Mesendoderm (in vitro differentiated cells): Measurements from ENCODE around the gene KIF6.

ENCODE experiments used
- DNase-seq: peaks from one replicate; pipeline ENCODE4 v3.0.0; 2013
- H2AK5ac ChIP-seq: 2 replicates; pipeline ENCODE4 v1.6.1; 2013; ENCODE audit warnings: low read length, inconsistent platforms
- H2BK120ac ChIP-seq: 2 replicates; pipeline ENCODE4 v1.6.1; 2013; ENCODE audit warnings: low read depth, mild to moderate bottlenecking, low read length, moderate library complexity, mixed read lengths
- H2BK15ac ChIP-seq: replicated peaks from 2 replicates; pipeline ENCODE4 v1.6.1; 2013; ENCODE audit warnings: low read depth, mild to moderate bottlenecking, moderate library complexity
- H2BK5ac ChIP-seq: 2 replicates; pipeline ENCODE4 v1.6.1; 2013; ENCODE audit warnings: low read length, inconsistent platforms
- H3K18ac ChIP-seq: 2 replicates; pipeline ENCODE4 v1.6.1; 2013; ENCODE audit warnings: mild to moderate bottlenecking, low read length, mixed read lengths
- H3K23ac ChIP-seq: one replicate; pipeline ENCODE4 v1.6.1; 2013; ENCODE audit warnings: low read length
- H3K27ac ChIP-seq: 2 replicates; pipeline ENCODE4 v1.5.1; 2013; ENCODE audit warnings: low read depth, mild to moderate bottlenecking, inconsistent platforms, low read length, moderate library complexity
- H3K27me3 ChIP-seq: 2 replicates; pipeline ENCODE4 v1.6.1; 2013; ENCODE audit warnings: low read length, control low read depth, mild to moderate bottlenecking, inconsistent platforms; ENCODE audit not compliant: insufficient read depth, poor library complexity
- H3K36me3 ChIP-seq: 2 replicates; pipeline ENCODE4 v1.6.1; 2013; ENCODE audit warnings: low read length, inconsistent platforms; ENCODE audit not compliant: control insufficient read depth, insufficient read depth
- H3K4ac ChIP-seq: one replicate; pipeline ENCODE4 v1.6.1; 2013; ENCODE audit warnings: low read depth, mild to moderate bottlenecking, low read length, moderate library complexity
- H3K4me1 ChIP-seq: 2 replicates; pipeline ENCODE4 v1.6.1; 2013; ENCODE audit warnings: low read depth, low read length, inconsistent platforms; ENCODE audit not compliant: control insufficient read depth
- H3K4me2 ChIP-seq: 2 replicates; pipeline ENCODE4 v1.6.1; 2013; ENCODE audit warnings: low read length
- H3K4me3 ChIP-seq: 2 replicates; pipeline ENCODE4 v1.5.1; 2013; ENCODE audit warnings: mild to moderate bottlenecking, low read length
- H3K56ac ChIP-seq: one replicate; pipeline ENCODE4 v1.6.1; 2013; ENCODE audit warnings: low read length
- H3K79me1 ChIP-seq: 2 replicates; pipeline ENCODE4 v1.6.1; 2013; ENCODE audit warnings: low read length, inconsistent platforms
- H3K79me2 ChIP-seq: 2 replicates; pipeline ENCODE4 v1.6.1; 2013; ENCODE audit warnings: mild to moderate bottlenecking, low read length; ENCODE audit not compliant: control insufficient read depth, insufficient read depth
- H3K9ac ChIP-seq: 2 replicates; pipeline ENCODE4 v1.6.1; 2013; ENCODE audit warnings: low read length, inconsistent platforms
- H4K5ac ChIP-seq: one replicate; pipeline ENCODE4 v1.6.1; 2013; ENCODE audit warnings: low read length
- H4K8ac ChIP-seq: one replicate; pipeline ENCODE4 v1.6.1; 2013; ENCODE audit warnings: low read depth, mild to moderate bottlenecking, control low read depth, low read length, moderate library complexity
- WGBS: extraction: QIAGEN DNeasy Blood & Tissue Kit; methylation state at CpG from one replicate; pipeline ENCODE4 v1.1.7; 2013; ENCODE audit warnings: low lambda C conversion rate, missing lambda C conversion rate; ENCODE audit not compliant: insufficient coverage; ENCODE audit errors: extremely low coverage; 5-methylcytosine and 5-hydroxymethylcytosine counted together

KIF6 gene

GRCh38 chr6:39765508-39766065 is 40.4 kb upstream of the KIF6 start:
- H4K5ac ChIP-seq, result no peak overlapping the region
- WGBS, result no CpG with 5 or more reads among the region's 3 CpGs
- H3K4me2 ChIP-seq, result no peak overlapping the region
- H3K18ac ChIP-seq, result no peak overlapping the region
- no peak overlapping the region for H3K4me3 ChIP-seq
- H3K36me3 ChIP-seq, result no peaks in the 10 kb centered on the region
- H3K9ac ChIP-seq, result no peak overlapping the region
- H3K79me1 ChIP-seq, result no peaks in the 10 kb centered on the region
- no peak overlapping the region for H3K4ac ChIP-seq
- peaks cover 2% of the 10 kb centered on the region for H3K27me3 ChIP-seq
- no peak overlapping the region for H2AK5ac ChIP-seq
- no peak overlapping the region for H2BK5ac ChIP-seq
- H2BK15ac ChIP-seq, result no peak overlapping the region
- no peaks in the 10 kb centered on the region for H3K4me1 ChIP-seq
- H3K56ac ChIP-seq, result no peak overlapping the region
- H4K8ac ChIP-seq, result no peak overlapping the region
- no peak for DNase-seq
- H3K23ac ChIP-seq, result no peak overlapping the region
- H2BK120ac ChIP-seq, result no peak overlapping the region
- no peak overlapping the region for H3K27ac ChIP-seq
- H3K79me2 ChIP-seq, result no peaks in the 10 kb centered on the region

DNA sequence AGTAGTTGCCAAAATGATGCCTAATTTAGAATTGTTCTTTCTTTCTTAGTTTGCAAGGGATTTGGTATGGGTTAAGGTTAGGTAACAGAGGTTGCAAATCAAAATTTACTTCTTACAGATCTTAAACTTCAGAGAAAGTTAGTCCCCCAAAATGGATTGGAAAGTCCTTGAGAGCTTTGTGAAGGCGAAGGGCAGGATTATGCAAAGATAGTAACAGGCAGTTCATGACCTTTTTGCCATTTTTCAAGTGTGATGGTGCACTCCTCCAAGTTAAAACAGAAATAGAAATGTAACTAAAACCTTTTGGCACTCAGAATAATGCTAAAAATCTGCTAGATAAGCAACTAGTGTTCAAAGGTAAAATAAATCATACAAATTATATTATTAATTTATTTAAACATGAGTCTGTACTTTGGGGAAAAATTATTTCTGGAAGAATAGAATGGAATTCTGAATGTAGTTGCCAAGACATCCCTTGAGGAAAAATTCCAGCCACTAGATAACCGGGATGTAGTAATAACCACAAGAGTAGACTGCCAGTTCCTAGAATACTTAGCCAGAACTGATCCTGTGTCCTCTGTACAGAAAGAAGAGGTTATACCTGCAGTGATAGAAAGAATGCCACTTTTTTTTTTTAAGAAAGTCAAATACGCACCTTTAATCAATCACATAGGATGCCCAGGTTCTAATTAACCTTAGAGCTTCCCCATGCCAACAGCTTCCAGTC is 35.2 kb upstream of the KIF6 start:
- Histone ChIP-seq H3K4me2 (no peak overlapping the region), H3K4me1 (no peaks in the 10 kb centered on the region), H3K27ac (no peak overlapping the region), H3K23ac (no peak overlapping the region), H3K79me2 (no peaks in the 10 kb centered on the region), H2AK5ac (no peak overlapping the region), H4K8ac (no peak overlapping the region), H3K56ac (no peak overlapping the region), H3K27me3 (peaks cover 2% of the 10 kb centered on the region), H3K79me1 (no peaks in the 10 kb centered on the region), H2BK15ac (no peak overlapping the region), H3K4ac (no peak overlapping the region), H3K9ac (no peak overlapping the region), H3K36me3 (no peaks in the 10 kb centered on the region), H2BK120ac (no peak overlapping the region), H2BK5ac (no peak overlapping the region), H3K18ac (no peak overlapping the region), H3K4me3 (no peak overlapping the region), H4K5ac (no peak overlapping the region)
- WGBS, result no CpG with 5 or more reads among the region's 3 CpGs
- DNase-seq, result no peak

DNA sequence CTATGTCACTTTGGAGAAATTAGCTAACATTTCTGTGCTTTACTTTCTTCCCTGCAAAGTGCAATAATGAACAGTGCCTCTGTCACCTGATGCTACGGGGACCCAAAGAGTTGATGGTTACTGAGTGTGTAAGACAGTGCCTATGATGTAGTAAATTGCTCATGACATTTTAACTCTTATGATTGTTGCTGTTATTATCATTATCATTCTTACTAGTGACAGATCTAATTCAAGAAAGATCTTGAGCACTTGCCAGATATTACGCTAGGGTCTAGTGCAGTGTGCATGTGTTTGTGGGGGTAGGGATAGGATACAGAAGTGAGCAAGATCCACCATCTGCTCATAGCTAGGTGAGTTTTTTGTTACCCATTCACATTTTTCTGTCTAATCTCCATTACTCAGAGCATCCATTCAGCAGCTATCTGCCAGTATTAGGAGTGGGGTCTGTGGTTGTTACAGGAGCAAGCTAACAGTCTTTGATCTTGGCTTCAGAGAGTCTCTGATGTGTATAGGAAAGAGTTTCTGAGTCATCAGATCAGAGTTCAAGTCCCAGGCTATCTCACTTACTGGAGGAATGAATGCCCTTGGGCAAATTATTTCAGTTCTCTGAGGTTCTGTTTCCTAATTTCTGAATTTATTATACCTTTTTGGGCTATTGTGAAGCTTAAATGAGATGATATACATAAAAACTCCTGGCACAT is 33.8 kb upstream of the KIF6 start:
- no peak for DNase-seq
- Histone ChIP-seq H4K8ac (no peak overlapping the region), H2AK5ac (no peak overlapping the region)

GRCh38 chr6:39756582-39756981 is 31.4 kb upstream of the KIF6 start:
- Histone ChIP-seq H3K27ac (no peak overlapping the region), H3K23ac (no peak overlapping the region), H3K18ac (no peak overlapping the region), H2BK120ac (no peak overlapping the region), H2BK5ac (no peak overlapping the region), H3K79me2 (no peaks in the 10 kb centered on the region), H4K8ac (no peak overlapping the region), H3K79me1 (no peaks in the 10 kb centered on the region), H3K27me3 (no peaks in the 10 kb centered on the region), H3K4me3 (no peak overlapping the region), H4K5ac (no peak overlapping the region), H3K36me3 (no peaks in the 10 kb centered on the region), H3K4me2 (no peak overlapping the region), H3K9ac (no peak overlapping the region), H2AK5ac (no peak overlapping the region), H3K4ac (no peak overlapping the region), H3K4me1 (no peaks in the 10 kb centered on the region), H2BK15ac (no peak overlapping the region), H3K56ac (no peak overlapping the region)
- WGBS, result no CpG with 5 or more reads among the region's 2 CpGs
- DNase-seq, result no peak

More for the DNA sequence above, 33.8 kb upstream of the KIF6 start:
- Histone ChIP-seq H3K23ac (no peak overlapping the region), H3K4me2 (no peak overlapping the region), H3K56ac (no peak overlapping the region), H3K18ac (no peak overlapping the region), H3K4ac (no peak overlapping the region), H2BK15ac (no peak overlapping the region), H2BK5ac (no peak overlapping the region), H3K79me2 (no peaks in the 10 kb centered on the region), H3K36me3 (no peaks in the 10 kb centered on the region), H3K27me3 (no peaks in the 10 kb centered on the region), H4K5ac (no peak overlapping the region), H3K9ac (no peak overlapping the region), H2BK120ac (no peak overlapping the region), H3K79me1 (no peaks in the 10 kb centered on the region), H3K27ac (no peak overlapping the region), H3K4me3 (no peak overlapping the region), H3K4me1 (no peaks in the 10 kb centered on the region)
- no CpG with 5 or more reads among the region's 2 CpGs for WGBS

DNA sequence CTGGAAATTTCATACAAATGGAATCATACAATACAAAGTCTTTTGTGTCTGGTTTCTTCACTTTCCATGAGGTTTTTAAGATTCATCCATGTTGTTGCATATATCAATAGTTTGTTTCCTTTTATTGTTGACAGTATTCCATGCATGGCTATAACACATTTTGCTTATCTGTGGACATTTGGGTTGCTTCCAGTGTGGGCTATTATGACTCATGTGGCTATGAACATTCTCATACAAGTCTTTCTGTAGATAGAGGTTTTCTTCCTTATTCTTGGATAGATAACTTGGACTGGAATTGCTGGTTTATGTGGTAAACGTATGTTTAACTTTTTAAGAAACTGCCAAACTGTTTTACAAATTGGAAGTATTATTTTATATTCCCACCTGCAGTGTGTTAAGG is 30.0 kb upstream of the KIF6 start:
- Histone ChIP-seq H3K4me2 (no peak overlapping the region), H3K4me1 (no peaks in the 10 kb centered on the region), H4K5ac (no peak overlapping the region), H2AK5ac (no peak overlapping the region), H3K9ac (no peak overlapping the region), H3K4ac (no peak overlapping the region), H3K79me1 (no peaks in the 10 kb centered on the region), H3K27me3 (no peaks in the 10 kb centered on the region), H3K27ac (no peak overlapping the region), H3K23ac (no peak overlapping the region), H2BK120ac (no peak overlapping the region), H3K4me3 (no peak overlapping the region), H2BK15ac (no peak overlapping the region), H3K56ac (no peak overlapping the region), H3K36me3 (no peaks in the 10 kb centered on the region), H2BK5ac (no peak overlapping the region), H4K8ac (no peak overlapping the region), H3K18ac (no peak overlapping the region), H3K79me2 (no peaks in the 10 kb centered on the region)
- no peak for DNase-seq
- no CpG with 5 or more reads among the region's 1 CpG for WGBS
